Erythroblast (primary cell): ENCODE results near the gene TMEM190.
"Not testable (repeated sequence)": the region's sequence is repeated elsewhere in the genome, so short reads cannot be mapped to it uniquely, and the experiment has no call there.

ENCODE experiments used
- DNase-seq, 2 experiments: peaks; one replicate each; lab custom pipeline; 2025; lab: John Stamatoyannopoulos, UW
- GATA1 ChIP-seq: IDR thresholded peaks from 2 replicates; pipeline ENCODE4 v1.6.1; 2011; ENCODE audit warnings: low read depth, mild to moderate bottlenecking, control low read depth, low read length, moderate library complexity
- POLR2A ChIP-seq: IDR thresholded peaks from 2 replicates; pipeline ENCODE4 v1.6.1; 2011; ENCODE audit warnings: mild to moderate bottlenecking, low read length

The TMEM190 gene

GRCh38 chr19:55419624-55420236, 43.1 kb downstream of the TMEM190 start:
- DNase-seq = no peak
- TF ChIP-seq GATA1 = no peak
- no peak for TF ChIP-seq POLR2A

- DNase-seq = not testable (repeated sequence)
Measured at GRCh38 chr19:55421281-55421680, 44.7 kb downstream of the TMEM190 start.

- TF ChIP-seq GATA1 = no peak
- TF ChIP-seq POLR2A = no peak
- DNase-seq = no peak
Measured at GRCh38 chr19:55423225-55424005, 46.8 kb downstream of the TMEM190 start.

- no peak for DNase-seq
- TF ChIP-seq POLR2A (no peak), GATA1 (no peak)
Measured at GRCh38 chr19:55424518-55424917, 47.9 kb downstream of the TMEM190 start.

GRCh38 chr19:55426042-55426441, 49.4 kb downstream of the TMEM190 start:
- no peak for TF ChIP-seq GATA1
- TF ChIP-seq POLR2A = no peak
- DNase-seq = no peak
